Stimulated activated CD8-positive, alpha-beta memory T cell treated with anti-CD3 and anti-CD28 coated beads, Interleukin-15, amount 100 ng/mL, for 24 hours (primary cell): Measurements from ENCODE around the gene NIT2.

ENCODE experiments used
- DNase-seq: peaks from one replicate; pipeline ENCODE4 v3.0.0-alpha.2; 2020; ENCODE audit warnings: low read depth

Gene NIT2

GRCh38 chr3:100396967-100397366 is 62.4 kb downstream of the NIT2 start:
- DNase-seq, result no peak

DNA sequence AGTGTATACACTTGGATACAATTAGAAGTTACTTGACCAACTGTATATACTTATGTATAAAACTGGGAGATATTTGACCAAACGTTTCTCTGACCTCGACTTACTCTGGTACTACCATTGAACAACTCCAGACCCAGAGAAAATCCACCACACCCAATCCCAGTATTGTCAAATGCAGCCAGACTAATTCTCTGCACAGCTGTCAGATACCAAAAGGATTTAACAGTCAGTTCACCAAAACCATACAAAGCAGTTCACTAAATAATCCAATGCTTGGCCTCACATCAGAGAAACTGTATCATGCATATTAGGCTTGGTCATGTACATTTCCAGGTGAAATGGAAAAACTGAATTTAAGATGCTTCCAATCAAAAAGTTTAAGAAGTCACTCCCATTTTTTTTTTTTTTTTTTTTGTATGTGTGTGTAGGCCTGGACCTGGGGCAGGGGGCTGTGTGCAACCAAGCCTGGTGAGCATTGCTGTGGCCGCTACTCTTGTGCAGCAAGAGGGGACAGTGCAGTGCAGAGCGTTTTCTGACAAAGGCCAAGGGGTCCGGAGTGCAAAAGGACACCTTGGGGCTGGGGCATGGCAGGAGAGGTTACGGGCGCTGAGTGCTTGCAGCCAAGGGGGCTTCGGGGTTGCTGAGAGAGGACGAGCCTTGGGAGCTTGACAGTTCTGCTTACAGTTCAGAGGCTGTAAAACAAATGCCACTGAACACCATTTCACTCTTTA is 64.9 kb downstream of the NIT2 start:
- no peak for DNase-seq

GRCh38 chr3:100400419-100400779 is 65.8 kb downstream of the NIT2 start:
- peak; percentile 5 for DNase-seq

- DNase-seq, result peak; percentile 77
These were observed 66.5 kb downstream of the NIT2 start, which contains the start of the genes LNP1 and TOMM70 for GRCh38 chr3:100400780-100401673. Gene LNP1 (plus strand): TSS chr3:100401539. CDS start chr3:100429730, 28,191 bp downstream. Gene TOMM70 (minus strand): TSS chr3:100401089. CDS start chr3:100400949, 140 bp downstream.

DNA sequence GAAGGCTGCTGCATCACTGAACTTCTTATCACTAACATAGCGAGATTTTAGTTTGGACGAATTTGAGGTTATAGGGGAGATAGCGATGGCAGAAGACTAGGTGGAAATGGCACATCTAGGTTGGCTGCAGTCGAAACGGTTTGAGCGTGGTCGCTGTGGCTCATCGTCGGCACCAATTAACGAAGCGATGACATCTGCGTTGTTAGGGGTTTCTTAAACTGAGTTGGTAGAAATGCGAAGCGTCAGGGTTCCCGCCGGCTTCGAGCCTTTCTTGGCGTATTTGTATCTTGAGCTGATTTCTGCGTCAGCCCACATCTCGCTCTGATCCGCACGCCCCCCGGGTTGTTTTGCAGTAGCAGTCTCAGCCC is 67.1 kb downstream of the NIT2 start:
- peak; percentile 12 for DNase-seq

GRCh38 chr3:100402256-100402655 is 67.7 kb downstream of the NIT2 start:
- DNase-seq, result no peak

GRCh38 chr3:100402891-100403290 is 68.3 kb downstream of the NIT2 start:
- DNase-seq, result no peak

- no peak for DNase-seq
These were observed 69.0 kb downstream of the NIT2 start for GRCh38 chr3:100403362-100404249.

- no peak for DNase-seq
These were observed 69.6 kb downstream of the NIT2 start for GRCh38 chr3:100404250-100404548.

GRCh38 chr3:100407164-100407563 is 72.6 kb downstream of the NIT2 start:
- DNase-seq, result no peak

DNA sequence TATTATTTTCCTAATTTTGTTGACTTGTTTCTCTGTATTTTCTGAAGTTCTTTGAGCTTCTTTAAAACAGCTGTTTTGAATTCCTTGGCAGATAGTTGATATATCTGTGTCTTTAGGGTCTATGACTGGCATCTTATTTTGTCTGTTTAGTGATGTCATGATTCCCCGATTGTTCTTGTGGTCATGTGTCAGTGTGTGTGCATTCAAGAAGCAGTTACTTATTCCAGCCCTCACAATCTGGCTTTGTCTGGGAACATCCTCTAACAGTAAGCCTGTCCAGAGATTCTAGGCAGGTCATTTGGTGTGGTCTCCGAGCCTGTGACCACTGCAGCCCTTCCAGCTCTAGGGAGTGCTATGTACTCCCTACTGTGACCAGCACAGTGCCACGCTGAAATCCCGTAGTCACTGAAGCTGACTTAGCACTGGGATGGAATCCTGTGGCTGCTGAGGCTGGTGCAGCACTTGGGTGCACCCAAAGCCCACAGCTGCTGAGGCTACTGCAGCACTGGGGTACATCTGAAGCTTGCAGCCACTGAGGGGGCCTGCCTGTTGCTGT is 73.5 kb downstream of the NIT2 start:
- no peak for DNase-seq
